ENCODE data around the gene NFATC1.
A peak's percentile ranks its signal among the peaks of the same experiment; 100 is the strongest.
"Not testable (repeated sequence)": the region's sequence is repeated elsewhere in the genome, so short reads cannot be mapped to it uniquely, and the experiment has no call there.

Gene NFATC1

GRCh38 chr18:79375441-79376154 is 20.1 kb upstream of the NFATC1 start:
- DNase-seq, result no peak

- not testable (repeated sequence) for DNase-seq
Observed at GRCh38 chr18:79376661-79377060, 19.1 kb upstream of the NFATC1 start.

- no peak for DNase-seq
Observed at GRCh38 chr18:79377187-79377891, 18.4 kb upstream of the NFATC1 start.

- peak; percentile 68 for DNase-seq
Observed at GRCh38 chr18:79378536-79379250, 17.0 kb upstream of the NFATC1 start.

GRCh38 chr18:79379251-79379905 is 16.4 kb upstream of the NFATC1 start:
- DNase-seq, result no peak

GRCh38 chr18:79379931-79380815 is 15.6 kb upstream of the NFATC1 start:
- no peak for DNase-seq

- peak; percentile 43 for DNase-seq
Observed at GRCh38 chr18:79380816-79381806, 14.6 kb upstream of the NFATC1 start.

- DNase-seq, result no peak
Observed at GRCh38 chr18:79381811-79382311, 13.9 kb upstream of the NFATC1 start.

- no peak for DNase-seq
Observed at GRCh38 chr18:79382681-79383387, 12.9 kb upstream of the NFATC1 start.

- no peak for DNase-seq
Observed at GRCh38 chr18:79383388-79384056, 12.2 kb upstream of the NFATC1 start.

GRCh38 chr18:79384151-79384807 is 11.5 kb upstream of the NFATC1 start:
- no peak for DNase-seq

GRCh38 chr18:79384834-79385233 is 10.9 kb upstream of the NFATC1 start:
- DNase-seq, result no peak

- DNase-seq, result no peak
Observed at GRCh38 chr18:79385326-79385707, 10.4 kb upstream of the NFATC1 start.

GRCh38 chr18:79385708-79386341 is 9.9 kb upstream of the NFATC1 start:
- no peak for DNase-seq

GRCh38 chr18:79386547-79386946 is 9.2 kb upstream of the NFATC1 start:
- no peak for DNase-seq

GRCh38 chr18:79387214-79387613 is 8.5 kb upstream of the NFATC1 start:
- no peak for DNase-seq

- DNase-seq, result no peak
Observed at GRCh38 chr18:79387615-79388014, 8.1 kb upstream of the NFATC1 start.

GRCh38 chr18:79388043-79388442 is 7.7 kb upstream of the NFATC1 start:
- DNase-seq, result no peak

Measured in fibroblast of skin of right biceps (primary cell).